GM12801 (cell line): ENCODE results near the gene BACH2.

ENCODE experiments used
- CTCF ChIP-seq: IDR thresholded peaks from one replicate; pipeline ENCODE4 v1.5.1; 2011; ENCODE audit warnings: control low read depth; ENCODE audit not compliant: insufficient read length; ENCODE audit errors: extremely low read depth

Gene BACH2

GRCh38 chr6:90184334-90185298 lies 112.0 kb downstream of the BACH2 start:
- no peak for TF ChIP-seq CTCF

GRCh38 chr6:90183587-90184333 lies 112.9 kb downstream of the BACH2 start:
- no peak for TF ChIP-seq CTCF

- TF ChIP-seq CTCF: no peak
These were observed 116.1 kb downstream of the BACH2 start for GRCh38 chr6:90180526-90180925.

GRCh38 chr6:90179190-90180169 lies 117.2 kb downstream of the BACH2 start:
- TF ChIP-seq CTCF: no peak

GRCh38 chr6:90178384-90178855 lies 118.2 kb downstream of the BACH2 start:
- TF ChIP-seq CTCF: no peak

- TF ChIP-seq CTCF: no peak
These were observed 118.9 kb downstream of the BACH2 start for GRCh38 chr6:90177544-90178383.
